HG02798 (cell line): ENCODE measurements around the gene ATE1.
A peak's percentile ranks its signal among the peaks of the same experiment; 100 is the strongest.
"Not testable (repeated sequence)": the region's sequence is repeated elsewhere in the genome, so short reads cannot be mapped to it uniquely, and the experiment has no call there.

Experiments
- ATAC-seq: cut with Tn5 transposase; IDR thresholded peaks from one replicate; pipeline ENCODE4 v1.9.1; 2021; ENCODE audit warnings: mild to moderate bottlenecking; ENCODE audit not compliant: unreplicated experiment, poor library complexity

ATE1 gene

GRCh38 chr10:121927841-121928527 lies at the start of gene ATE1:
Gene ATE1, minus strand, starts transcription at chr10:121928031. Its CDS starts 82 bp downstream, at chr10:121927949.
- peak; percentile 91 for ATAC-seq

DNA sequence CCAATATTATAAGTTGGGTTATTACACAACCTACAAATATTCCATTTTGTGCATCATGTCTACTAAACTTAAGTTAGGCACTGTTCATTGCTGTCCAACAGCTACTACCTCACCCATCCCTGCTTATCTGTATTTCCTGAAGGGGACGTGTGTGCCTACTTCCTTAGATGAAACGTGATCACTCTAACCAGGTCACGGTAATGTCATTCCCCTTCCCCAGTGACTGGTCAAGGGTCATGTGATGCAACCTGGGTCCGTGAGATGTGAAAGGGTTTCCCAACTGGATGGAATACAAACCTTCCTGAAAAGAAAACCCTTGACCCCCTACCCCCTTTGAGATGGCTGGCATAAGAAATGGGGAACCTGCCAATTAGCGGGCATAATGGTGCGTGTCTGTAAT lies 48.8 kb upstream of the ATE1 start:
- ATAC-seq, result no peak

- ATAC-seq, result no peak
Measured at GRCh38 chr10:121975295-121976086, 47.7 kb upstream of the ATE1 start.

DNA sequence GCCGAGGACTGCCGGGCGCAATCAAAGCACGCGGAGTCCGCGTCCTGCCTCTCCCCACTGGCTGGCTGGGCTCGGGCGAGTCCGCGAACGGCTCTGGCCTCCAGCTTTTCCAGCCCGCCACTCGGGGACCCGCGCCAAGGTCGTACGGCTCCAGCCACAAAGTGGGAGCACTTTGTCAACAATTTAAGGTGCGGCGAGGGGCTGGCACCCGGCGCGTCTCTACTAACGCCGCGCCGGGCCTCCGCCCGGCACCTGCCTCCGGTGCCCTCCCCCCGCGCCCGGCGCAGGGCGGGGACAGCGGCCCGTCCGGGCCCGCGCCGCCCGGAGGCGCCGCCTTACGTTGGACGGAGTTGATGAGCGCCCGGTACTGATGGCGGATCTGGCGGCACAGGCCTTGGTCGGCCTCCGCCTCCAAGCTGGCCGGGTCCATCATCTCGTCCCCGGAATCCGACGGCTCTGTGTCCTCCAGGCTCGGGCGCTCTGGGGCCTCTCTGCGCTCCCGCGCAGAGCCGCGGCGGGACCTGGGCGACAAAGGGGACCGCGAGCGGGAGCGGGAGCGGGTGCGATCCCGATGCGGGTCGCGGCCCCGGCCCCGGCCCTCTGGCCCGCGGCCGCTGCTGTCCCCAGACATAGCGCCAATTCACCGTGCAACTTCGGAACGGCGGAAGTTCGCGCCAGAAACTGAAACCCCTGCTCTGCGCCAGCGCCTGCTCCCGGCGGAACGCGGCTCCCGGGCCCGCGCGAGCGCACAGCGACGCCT lies 46.9 kb upstream of the ATE1 start, which contains the start of gene NSMCE4A:
Gene NSMCE4A, minus strand, starts transcription at position 683 of the 760 bp plus-strand sequence. Its CDS starts 52 bp downstream, at position 631.
- ATAC-seq, result peak; percentile 87

DNA sequence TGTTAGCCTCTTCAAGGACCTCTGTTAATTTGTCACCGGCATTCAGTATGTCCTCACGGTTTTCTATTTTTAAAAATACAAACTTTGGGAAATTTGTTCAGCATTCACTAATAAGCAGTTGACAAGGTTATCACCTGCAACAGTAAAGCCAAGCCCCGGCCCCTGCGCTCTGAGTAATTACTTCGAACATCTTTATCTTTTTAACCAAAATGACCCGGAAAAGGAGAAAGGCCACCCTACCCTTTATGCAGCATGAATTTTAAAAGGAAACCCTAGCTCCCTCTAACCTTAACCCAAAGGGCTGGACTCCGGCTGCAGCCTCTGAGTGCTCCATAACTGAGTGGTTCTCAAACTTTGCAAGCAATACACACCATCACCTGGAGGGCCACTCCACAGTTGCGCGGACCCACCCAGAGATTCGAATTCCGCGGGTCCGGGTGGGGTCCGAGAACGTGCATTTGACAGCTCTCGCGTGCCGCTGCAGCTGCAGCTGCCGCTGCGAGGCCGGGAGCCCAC lies 46.2 kb upstream of the ATE1 start:
- no peak for ATAC-seq

DNA sequence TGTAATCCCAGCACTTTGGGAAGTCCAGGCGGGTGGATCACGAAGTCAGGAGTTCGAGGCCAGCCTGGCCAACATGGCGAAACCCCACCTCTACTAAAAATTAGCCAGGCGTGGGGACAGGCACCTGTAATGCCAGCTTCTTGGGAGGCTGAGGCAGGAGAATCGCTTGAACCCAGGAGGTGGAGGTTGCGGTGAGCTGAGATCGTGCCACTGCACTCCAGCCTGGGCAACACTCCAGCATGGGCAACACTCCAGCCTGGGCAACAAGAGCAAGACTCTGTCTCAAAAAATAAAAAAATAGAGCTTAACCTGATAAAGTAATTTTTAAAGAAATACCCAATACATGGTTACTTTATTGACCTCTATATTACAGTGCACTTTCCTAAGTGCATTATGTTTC lies 41.3 kb upstream of the ATE1 start:
- ATAC-seq, result not testable (repeated sequence)

- ATAC-seq, result no peak
Measured at GRCh38 chr10:121965996-121966395, 38.2 kb upstream of the ATE1 start.

- no peak for ATAC-seq
Measured at GRCh38 chr10:121961456-121961855, 33.6 kb upstream of the ATE1 start.

DNA sequence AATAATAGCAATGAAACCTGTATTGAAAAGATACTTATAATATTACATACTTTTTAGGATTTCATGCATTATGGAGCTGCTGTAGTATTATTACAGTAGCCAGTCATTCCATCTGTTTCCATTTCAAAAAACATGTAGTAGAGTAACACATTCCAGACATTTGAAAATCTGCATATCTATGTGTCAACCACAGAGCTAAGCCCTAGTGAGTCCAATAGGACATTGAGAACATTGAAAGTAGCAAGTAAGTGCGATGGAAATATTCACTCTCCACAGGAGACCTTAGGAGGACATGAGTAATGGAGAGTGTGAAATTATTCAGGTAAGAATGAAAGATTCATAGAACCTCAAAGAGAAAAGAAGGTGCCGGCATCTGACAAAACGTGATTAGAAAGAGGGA lies 31.8 kb upstream of the ATE1 start:
- ATAC-seq, result no peak

DNA sequence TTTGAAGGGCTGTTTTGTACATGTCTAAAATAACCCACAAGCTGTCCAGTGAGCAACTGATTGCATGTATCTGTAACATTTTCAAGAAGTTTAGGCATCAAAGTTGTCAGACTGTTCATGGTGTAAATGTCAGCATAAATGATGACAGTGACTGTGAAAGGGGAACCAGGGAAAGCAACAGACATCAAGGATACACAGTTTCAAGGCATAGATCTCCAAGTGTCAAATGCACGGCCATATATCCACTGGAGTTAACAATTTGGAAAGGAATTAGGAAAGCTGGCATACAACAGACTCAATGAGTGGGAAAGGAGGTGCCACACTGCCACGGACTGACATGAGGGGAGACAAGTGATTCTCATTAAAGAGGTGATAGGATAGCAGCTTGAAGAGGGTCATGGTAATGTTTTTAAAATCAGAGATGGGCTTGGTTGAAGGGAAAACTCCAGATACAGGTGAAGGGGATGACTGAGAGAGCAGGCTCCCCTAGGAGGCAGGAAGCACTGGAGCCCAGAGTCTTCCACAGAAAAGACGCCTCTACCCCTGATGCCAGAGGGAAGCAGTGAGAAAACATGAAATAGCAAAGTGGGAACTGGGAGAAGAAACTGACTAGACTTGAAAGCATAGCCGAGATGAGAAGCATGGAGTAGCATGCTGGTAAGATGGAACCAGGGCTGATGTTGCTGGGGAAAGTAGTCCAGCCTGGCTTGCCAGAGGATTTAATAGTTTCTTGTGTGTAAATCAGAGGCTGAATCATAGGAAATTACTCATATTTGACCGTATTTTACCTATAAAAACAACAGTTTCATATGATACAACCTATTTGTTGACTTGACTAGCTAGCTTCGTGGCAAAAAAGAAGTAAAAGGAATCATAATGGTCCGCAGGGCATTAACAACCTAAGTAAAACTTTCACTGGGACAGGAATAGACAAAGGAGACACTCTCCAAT lies 28.6 kb upstream of the ATE1 start:
- no peak for ATAC-seq

- ATAC-seq, result no peak
Measured at GRCh38 chr10:121952226-121952625, 24.4 kb upstream of the ATE1 start.

- ATAC-seq, result no peak
Measured at GRCh38 chr10:121949451-121949850, 21.6 kb upstream of the ATE1 start.

DNA sequence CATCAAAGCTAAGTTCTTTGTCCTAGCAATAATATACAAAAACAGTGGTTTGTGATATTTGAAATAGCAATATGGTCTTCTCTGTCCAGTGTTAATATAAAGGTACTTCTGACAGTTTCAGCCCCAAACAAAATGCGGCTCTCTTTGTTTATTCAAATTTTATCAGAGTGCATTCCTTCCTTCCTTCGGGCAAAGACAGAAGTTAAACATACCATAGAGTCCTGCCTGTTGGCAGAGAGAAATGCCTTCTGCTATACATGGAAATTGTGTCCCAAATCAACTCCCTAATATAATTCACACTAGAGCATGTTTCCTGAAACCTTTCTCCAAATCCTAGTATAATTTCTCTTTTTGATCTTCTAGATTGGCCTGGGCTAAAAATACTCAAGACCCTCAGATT lies 21.2 kb upstream of the ATE1 start:
- no peak for ATAC-seq

- no peak for ATAC-seq
Measured at GRCh38 chr10:121947343-121948330, 19.8 kb upstream of the ATE1 start.

GRCh38 chr10:121942749-121943416 lies 15.1 kb upstream of the ATE1 start:
- ATAC-seq, result no peak

- no peak for ATAC-seq
Measured at GRCh38 chr10:121941532-121941931, 13.7 kb upstream of the ATE1 start.

GRCh38 chr10:121936295-121936694 lies 8.5 kb upstream of the ATE1 start:
- ATAC-seq, result no peak

DNA sequence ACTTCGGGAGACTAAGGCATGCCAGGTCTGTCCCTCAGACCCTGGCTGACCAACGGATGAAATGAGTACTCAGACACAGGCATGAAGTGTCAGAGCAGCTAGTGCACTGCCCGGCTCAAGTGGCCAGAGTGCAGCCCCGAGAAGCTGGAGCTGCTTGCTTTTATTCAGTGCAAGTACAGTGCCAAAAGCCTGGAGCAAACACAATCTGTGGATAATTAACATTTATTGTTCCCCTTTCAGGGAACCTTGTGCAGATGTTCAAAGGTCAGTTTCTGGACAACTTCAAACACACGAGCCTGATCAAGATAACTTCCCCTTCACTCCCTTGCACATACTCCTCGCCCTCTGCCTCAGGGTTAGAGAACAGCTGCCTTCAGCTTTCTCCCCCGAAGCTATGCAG lies 7.9 kb upstream of the ATE1 start:
- no peak for ATAC-seq
